IPS-18a (cell line): ENCODE measurements around the gene KCNT1.

Source experiments
- H3K27ac ChIP-seq: one replicate; pipeline ENCODE4 v1.5.1; 2013; ENCODE audit warnings: low read length
- H3K27me3 ChIP-seq: one replicate; pipeline ENCODE4 v1.6.1; 2013; ENCODE audit warnings: mild to moderate bottlenecking, low read length; ENCODE audit not compliant: control insufficient read depth, insufficient read depth
- H3K36me3 ChIP-seq: one replicate; pipeline ENCODE4 v1.6.1; 2013; ENCODE audit warnings: low read depth, low read length; ENCODE audit not compliant: control insufficient read depth
- H3K4me1 ChIP-seq: one replicate; pipeline ENCODE4 v1.6.1; 2013; ENCODE audit warnings: low read depth, low read length; ENCODE audit not compliant: control insufficient read depth
- H3K4me3 ChIP-seq: one replicate; pipeline ENCODE4 v1.5.1; 2013; ENCODE audit warnings: low read length
- H3K9ac ChIP-seq: one replicate; pipeline ENCODE4 v1.6.1; 2013; ENCODE audit warnings: mild to moderate bottlenecking, low read length, moderate library complexity
- H3K9me3 ChIP-seq: one replicate; pipeline ENCODE4 v1.6.1; 2013; ENCODE audit warnings: low read depth, low read length; ENCODE audit not compliant: control insufficient read depth

KCNT1 gene

DNA sequence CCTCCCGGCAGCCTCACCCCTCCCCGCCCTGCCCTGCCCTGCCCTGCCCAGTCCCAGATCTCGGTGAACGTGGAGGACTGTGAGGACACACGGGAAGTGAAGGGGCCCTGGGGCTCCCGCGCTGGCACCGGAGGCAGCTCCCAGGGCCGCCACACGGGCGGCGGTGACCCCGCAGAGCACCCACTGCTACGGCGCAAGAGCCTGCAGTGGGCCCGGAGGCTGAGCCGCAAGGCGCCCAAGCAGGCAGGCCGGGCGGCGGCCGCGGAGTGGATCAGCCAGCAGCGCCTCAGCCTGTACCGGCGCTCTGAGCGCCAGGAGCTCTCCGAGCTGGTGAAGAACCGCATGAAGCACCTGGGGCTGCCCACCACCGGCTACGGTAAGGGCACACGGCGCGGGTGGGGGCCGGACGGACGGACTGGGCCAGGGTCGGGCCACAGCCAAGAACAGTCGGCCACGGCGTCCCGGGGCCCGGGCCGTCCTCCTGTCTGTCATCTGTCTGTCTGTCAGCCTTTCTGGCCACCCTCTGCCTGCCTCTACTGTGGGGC is 84.2 kb downstream of the KCNT1 start:
- H3K27ac ChIP-seq, result no peak overlapping the region
- H3K4me3 ChIP-seq, result no peak overlapping the region
- no peaks in the 10 kb centered on the region for H3K27me3 ChIP-seq
- no peaks in the 10 kb centered on the region for H3K9me3 ChIP-seq
- no peaks in the 10 kb centered on the region for H3K36me3 ChIP-seq
- no peak overlapping the region for H3K9ac ChIP-seq
- H3K4me1 ChIP-seq, result no peaks in the 10 kb centered on the region

DNA sequence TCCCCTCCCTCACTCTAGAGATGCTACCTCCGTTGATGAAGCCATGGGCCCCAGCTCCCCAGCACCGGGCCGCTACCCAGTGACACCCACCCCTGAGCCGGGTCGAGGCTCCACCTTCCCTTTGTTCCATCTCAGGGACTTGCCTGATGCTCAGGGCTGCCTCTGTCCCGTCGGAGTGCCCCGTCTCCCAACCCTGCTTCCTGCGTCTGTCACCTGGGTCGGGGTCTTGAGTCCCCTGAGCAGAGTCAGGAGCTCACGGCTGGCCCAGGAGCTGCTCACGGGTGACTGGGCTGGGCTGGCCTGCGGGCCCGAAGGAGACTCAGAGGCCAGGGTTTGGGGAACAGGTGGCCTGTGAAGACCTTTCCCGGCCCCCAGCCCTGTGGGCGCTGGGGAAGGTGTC is 85.3 kb downstream of the KCNT1 start:
- H3K9ac ChIP-seq, result no peak overlapping the region
- no peak overlapping the region for H3K27ac ChIP-seq
- no peaks in the 10 kb centered on the region for H3K27me3 ChIP-seq
- no peaks in the 10 kb centered on the region for H3K9me3 ChIP-seq
- H3K4me1 ChIP-seq, result no peaks in the 10 kb centered on the region
- no peak overlapping the region for H3K4me3 ChIP-seq
- H3K36me3 ChIP-seq, result no peaks in the 10 kb centered on the region

DNA sequence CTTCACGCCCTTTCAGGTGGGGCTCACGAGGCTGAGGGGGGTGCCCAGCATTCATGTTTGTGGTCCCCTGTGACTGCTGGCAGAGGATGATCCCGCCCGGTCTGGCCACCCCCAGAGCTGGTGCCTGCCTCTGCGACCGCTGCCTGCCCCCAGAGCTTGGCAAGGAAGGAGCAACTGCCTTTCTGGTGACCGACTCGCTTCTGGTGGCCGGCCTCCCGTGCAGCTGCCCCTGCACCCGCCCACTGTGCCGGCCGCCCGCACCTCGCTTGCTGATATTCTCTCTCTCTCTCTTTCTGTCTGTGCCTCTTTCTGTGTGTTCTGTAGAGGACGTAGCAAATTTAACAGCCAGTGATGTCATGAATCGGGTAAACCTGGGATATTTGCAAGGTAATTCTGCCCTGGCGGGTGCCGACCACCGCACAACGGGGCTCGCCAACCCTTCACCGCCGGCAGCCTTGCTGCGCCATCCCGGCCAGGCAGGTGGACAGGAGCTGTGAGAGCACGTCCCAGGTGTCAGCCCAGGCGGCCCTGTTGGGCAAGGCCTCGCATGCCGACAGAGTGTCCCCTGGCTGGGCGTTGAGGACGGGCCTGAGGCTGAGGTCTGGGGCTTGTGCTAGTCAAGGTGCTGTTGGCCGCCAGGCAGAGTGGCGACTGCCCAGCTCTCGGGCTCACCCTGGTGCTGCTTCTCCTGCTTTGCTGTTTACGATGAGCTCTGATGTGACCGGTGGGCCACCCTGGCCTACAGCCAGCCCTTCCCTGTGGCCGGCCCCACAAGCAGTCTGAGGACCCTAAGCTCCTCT is 86.0 kb downstream of the KCNT1 start:
- H3K9ac ChIP-seq, result no peak overlapping the region
- H3K4me3 ChIP-seq, result no peak overlapping the region
- H3K36me3 ChIP-seq, result no peaks in the 10 kb centered on the region
- H3K27ac ChIP-seq, result no peak overlapping the region
- H3K9me3 ChIP-seq, result no peaks in the 10 kb centered on the region
- H3K27me3 ChIP-seq, result no peaks in the 10 kb centered on the region
- H3K4me1 ChIP-seq, result no peaks in the 10 kb centered on the region

DNA sequence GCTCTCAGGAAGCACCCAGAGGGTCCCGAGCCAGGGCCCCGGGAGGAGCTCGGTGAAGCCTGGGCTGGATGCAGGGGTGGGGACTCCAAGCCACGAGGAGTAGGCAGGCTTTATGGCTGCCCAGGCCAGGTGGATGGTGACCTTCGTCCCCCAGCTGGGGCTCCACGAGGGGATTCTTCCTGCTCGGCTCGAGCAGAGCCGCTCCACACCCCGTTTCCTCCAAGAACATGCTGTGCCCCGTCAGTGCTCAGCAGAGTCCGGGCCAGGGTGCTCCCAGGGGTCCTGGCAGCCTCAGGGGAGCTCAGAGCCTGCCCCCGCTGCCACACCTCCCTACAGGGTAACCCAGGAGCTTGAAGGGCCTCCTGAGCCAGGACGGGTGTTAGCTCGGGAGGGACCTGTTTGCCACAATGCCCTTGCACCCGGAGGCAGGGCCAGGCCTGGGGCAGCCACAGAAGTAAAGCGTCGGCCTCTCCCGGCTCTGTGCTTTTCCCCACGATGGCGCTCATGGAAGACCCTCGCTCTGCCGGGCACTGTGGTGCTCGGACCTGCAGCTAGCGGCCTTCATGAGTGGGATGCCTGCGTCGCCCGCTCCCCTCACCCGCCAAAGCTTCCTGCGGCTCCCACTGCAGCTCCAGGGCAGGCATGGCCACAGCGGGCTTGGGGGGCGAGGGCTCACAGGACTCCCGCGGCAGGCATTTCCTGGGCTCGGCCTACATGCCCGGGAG is 86.8 kb downstream of the KCNT1 start:
- Histone ChIP-seq H3K27me3 (no peaks in the 10 kb centered on the region), H3K9ac (no peak overlapping the region), H3K27ac (no peak overlapping the region), H3K4me1 (no peaks in the 10 kb centered on the region), H3K36me3 (no peaks in the 10 kb centered on the region), H3K4me3 (no peak overlapping the region), H3K9me3 (no peaks in the 10 kb centered on the region)

DNA sequence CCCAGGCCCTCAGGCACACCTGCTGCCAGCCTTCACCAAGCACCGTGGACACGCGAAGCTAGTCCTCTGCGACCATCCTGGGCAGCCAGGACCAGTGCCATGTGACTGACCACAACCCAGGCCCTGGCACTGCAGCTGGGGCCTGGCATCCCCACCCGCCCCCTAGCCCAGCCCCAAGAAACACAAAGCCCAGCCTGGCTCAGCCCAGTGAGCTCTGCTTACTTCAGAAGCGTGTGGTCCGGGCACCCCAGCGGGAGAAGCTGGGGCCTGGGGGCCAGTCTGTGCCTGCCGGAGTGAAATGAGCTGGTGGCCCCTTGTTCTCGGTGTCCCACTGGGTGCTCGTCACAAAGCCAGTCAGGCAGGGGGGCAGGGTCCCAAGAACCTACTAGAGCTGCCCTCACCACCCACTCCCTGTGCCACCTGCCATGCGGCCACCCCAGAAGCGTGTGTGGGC is 87.9 kb downstream of the KCNT1 start:
- Histone ChIP-seq H3K9me3 (no peaks in the 10 kb centered on the region), H3K36me3 (no peaks in the 10 kb centered on the region), H3K27me3 (no peaks in the 10 kb centered on the region), H3K27ac (no peak overlapping the region), H3K4me3 (no peak overlapping the region), H3K4me1 (no peaks in the 10 kb centered on the region), H3K9ac (no peak overlapping the region)

DNA sequence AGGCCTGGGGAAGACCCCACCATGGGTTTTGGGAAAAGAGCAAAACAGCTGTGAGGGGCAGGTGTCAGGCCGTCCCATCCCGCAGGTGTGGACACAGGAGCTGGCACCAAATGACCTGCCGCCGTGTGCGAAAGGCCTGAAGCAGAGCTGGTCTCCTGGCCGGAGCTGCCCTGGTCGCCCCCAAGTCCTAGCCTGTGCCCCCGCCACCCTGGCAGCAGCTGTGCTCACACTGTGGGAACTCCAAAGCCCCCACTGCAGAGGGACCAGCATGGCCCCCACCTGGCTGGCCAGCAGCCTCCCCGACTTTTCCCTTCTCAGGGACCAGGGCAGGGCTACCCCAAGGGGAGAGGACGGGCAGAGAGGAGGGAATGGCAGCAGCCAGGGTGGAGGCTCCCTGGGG is 88.4 kb downstream of the KCNT1 start:
- Histone ChIP-seq H3K9ac (no peak overlapping the region), H3K9me3 (no peaks in the 10 kb centered on the region), H3K27ac (no peak overlapping the region), H3K36me3 (no peaks in the 10 kb centered on the region), H3K4me1 (no peaks in the 10 kb centered on the region), H3K27me3 (no peaks in the 10 kb centered on the region), H3K4me3 (no peak overlapping the region)

DNA sequence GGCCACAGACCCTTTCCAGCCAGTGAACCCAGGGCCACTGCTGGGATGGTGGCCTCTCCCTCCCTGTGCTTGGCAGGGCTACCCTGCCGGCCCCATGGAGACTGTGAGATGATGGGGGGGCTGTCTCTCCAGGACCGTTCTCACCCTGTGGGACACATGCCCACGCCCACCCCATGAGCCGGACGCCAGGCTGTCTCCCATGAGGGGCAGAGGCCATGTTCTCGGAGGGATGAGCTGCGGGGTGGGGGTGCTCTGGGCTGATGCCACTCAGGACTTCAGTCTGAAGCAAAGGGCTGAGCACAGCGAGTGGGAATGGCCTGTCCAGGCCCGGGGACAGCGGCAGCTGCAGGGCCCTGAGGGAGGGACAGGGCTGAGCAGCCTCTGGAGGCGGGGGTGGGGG is 88.9 kb downstream of the KCNT1 start:
- Histone ChIP-seq H3K4me3 (no peak overlapping the region), H3K36me3 (no peaks in the 10 kb centered on the region), H3K27me3 (no peaks in the 10 kb centered on the region), H3K4me1 (no peaks in the 10 kb centered on the region), H3K9ac (no peak overlapping the region), H3K27ac (no peak overlapping the region), H3K9me3 (no peaks in the 10 kb centered on the region)

DNA sequence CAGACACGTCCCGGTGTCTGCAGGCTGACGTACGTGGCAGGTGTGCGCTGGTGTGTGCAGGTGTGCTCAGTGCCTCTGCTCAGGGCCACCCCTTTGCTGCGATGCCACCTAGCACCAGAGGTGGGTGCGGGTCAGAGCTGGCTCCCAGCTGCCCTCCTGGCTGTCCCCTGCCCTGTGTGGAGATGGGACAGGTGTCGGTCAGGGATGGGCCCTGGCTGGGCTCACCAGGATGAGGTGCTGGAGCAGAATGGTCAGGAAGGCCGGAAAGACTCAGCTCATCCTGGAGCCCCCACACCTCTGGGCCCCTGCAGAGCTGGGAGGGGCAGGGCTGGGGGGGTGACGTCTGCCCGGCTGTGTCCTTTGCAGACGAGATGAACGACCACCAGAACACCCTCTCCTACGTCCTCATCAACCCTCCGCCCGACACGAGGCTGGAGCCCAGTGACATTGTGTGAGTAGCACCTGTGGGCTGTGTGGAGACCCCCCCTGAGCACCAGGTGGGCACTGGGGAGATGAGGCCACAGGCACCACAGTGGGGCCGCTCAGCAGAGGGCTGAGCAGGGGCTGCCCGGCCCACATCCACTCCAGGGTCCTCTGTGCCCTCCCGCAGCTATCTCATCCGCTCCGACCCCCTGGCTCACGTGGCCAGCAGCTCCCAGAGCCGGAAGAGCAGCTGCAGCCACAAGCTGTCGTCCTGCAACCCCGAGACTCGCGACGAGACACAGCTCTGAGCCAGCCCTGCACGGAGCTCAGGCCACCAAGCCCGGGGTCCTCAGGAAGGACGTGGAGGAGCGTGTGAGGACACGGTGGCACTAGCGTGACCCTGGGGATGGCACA is 89.7 kb downstream of the KCNT1 start:
- H3K27me3 ChIP-seq, result no peaks in the 10 kb centered on the region

DNA sequence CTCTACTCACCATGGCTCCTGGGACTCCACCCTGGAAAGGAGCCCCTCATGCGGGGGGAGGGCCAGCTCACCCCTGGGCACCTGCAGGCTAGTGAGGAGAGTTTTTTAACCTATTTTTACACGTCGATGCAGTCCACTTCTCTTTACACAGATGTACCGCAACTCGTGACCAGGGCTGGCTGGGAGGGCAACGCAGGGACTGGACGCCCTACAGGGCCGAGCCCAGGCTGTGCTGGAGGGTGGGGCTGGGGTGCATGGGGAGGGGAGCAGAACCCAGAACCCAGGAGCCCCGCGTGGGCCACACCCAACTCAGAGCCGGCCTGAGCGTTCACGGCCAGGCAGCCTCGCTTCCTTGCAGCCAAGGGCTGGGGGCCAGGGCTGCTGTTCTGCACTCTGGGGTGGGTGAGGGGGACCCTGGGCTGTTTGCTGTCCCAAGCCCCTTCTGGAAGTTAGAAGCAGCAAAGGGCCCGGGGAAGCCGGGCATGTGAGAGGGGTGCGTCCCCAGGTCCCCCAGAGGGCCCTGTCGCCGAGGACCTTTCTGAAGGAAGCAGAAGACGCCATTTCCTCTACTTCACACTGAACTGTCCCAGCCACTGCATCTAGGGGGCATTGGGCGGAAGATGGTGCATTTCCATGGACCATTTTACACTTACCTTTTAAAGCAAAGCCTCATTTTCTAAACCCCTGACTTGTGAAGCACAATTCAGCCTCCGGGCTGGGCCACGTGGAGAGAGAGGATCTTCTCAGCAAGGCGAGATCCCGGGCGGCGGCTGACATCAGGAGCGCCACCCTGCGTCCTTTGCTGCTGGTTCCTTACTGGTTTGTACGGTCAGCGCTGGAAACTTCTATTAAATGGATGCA is 90.5 kb downstream of the KCNT1 start:
- Histone ChIP-seq H3K27ac (no peak overlapping the region), H3K9ac (no peak overlapping the region), H3K27me3 (no peaks in the 10 kb centered on the region), H3K9me3 (no peaks in the 10 kb centered on the region), H3K4me1 (no peaks in the 10 kb centered on the region), H3K4me3 (no peak overlapping the region), H3K36me3 (no peaks in the 10 kb centered on the region)

More for the DNA sequence above, 89.7 kb downstream of the KCNT1 start:
- Histone ChIP-seq H3K9me3 (no peaks in the 10 kb centered on the region), H3K36me3 (no peaks in the 10 kb centered on the region), H3K9ac (no peak overlapping the region), H3K27ac (no peak overlapping the region), H3K4me3 (no peak overlapping the region), H3K4me1 (no peaks in the 10 kb centered on the region)

DNA sequence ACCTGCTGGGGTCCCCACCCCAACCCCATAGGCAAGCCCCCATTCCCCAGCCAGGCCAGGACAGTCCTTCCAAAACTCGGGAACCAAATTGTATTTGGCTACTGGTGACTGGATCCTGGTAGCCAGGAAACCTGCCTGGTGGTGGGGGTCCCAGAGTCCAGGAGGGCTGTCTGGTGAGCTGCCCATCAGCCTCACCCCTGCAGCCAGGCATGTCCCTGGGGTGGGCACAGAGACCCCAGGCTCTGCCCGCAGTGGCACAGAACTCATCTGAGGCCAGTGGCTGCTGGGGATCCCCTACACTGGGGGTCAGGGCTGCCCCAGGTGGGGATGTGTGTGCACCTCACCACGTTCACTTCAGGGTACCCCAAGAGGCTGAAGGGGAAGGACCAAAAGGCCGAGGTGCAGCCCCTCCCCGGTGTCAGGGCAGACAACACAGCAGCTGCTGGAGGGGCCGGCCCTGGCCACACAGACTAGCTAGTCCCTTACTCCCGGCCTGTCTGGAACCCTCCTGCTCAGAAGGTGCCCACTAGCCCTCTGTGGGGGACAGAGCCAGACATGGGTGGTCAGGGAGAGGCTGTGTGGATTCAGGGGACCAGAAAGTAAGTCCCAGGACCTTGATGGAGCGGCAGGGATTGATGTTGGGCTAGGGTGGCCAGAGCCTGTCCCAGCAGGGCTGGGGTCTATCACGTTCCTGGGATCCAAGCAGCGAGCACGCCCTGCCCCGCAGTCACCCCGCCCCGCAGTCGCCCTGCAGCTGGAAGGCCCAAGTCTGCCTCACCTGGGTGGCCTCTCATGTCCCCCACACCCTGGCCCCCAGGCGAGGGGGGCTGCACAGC is 91.5 kb downstream of the KCNT1 start:
- Histone ChIP-seq H3K36me3 (no peaks in the 10 kb centered on the region), H3K9me3 (no peaks in the 10 kb centered on the region), H3K27me3 (no peaks in the 10 kb centered on the region), H3K27ac (no peak overlapping the region), H3K4me3 (no peak overlapping the region), H3K9ac (no peak overlapping the region), H3K4me1 (no peaks in the 10 kb centered on the region)
